GM23248 (cell line): Measurements from ENCODE around the gene ANKRD40. TPM values are rescaled to one million over a fixed set of nuclear protein-coding genes. Genes with fewer than 3 reads are reported as not detected.
A peak's percentile ranks its signal among the peaks of the same experiment; 100 is the strongest.

Source experiments
- DNase-seq: peaks from one replicate; pipeline ENCODE4 v3.0.0-alpha.2; 2015
- H2AFZ ChIP-seq: fragments of 200-600 bp; sonication (generic); 2 replicates; pipeline ENCODE4 v1.6.1; 2016; ENCODE audit warnings: antibody characterized with exemption
- H3F3A ChIP-seq: fragments of 200-600 bp; sonication (generic); 2 replicates; pipeline ENCODE4 v1.6.1; 2016; ENCODE audit warnings: mild to moderate bottlenecking, antibody characterized with exemption, mixed run types; ENCODE audit not compliant: insufficient read depth
- H3K27ac ChIP-seq: fragments of 200-600 bp; sonication (generic); 2 replicates; pipeline ENCODE4 v1.5.1; 2016; ENCODE audit warnings: mild to moderate bottlenecking
- H3K27me3 ChIP-seq: fragments of 200-600 bp; sonication (generic); replicated peaks from 2 replicates; pipeline ENCODE4 v1.6.1; 2016; ENCODE audit warnings: mild to moderate bottlenecking; ENCODE audit not compliant: insufficient read depth
- H3K36me3 ChIP-seq: fragments of 200-600 bp; sonication (generic); 2 replicates; pipeline ENCODE4 v1.6.1; 2016; ENCODE audit warnings: low read depth, mild to moderate bottlenecking
- H3K4me1 ChIP-seq: fragments of 200-600 bp; sonication (generic); 2 replicates; pipeline ENCODE4 v1.6.1; 2016; ENCODE audit warnings: mild to moderate bottlenecking; ENCODE audit not compliant: insufficient read depth
- H3K4me2 ChIP-seq: fragments of 200-600 bp; sonication (generic); one replicate; pipeline ENCODE4 v1.6.1; 2016; ENCODE audit warnings: mild to moderate bottlenecking; ENCODE audit not compliant: unreplicated experiment
- H3K4me3 ChIP-seq: fragments of 200-600 bp; sonication (generic); 2 replicates; pipeline ENCODE4 v1.5.1; 2016; ENCODE audit warnings: mild to moderate bottlenecking
- H3K79me2 ChIP-seq: fragments of 200-600 bp; sonication (generic); 2 replicates; pipeline ENCODE4 v1.6.1; 2016; ENCODE audit warnings: mild to moderate bottlenecking; ENCODE audit not compliant: insufficient read depth
- H3K9ac ChIP-seq: fragments of 200-600 bp; sonication (generic); 2 replicates; pipeline ENCODE4 v1.6.1; 2016; ENCODE audit warnings: mild to moderate bottlenecking
- H3K9me2 ChIP-seq: fragments of 200-600 bp; sonication (generic); 2 replicates; pipeline ENCODE4 v1.6.1; 2016; ENCODE audit warnings: mixed run types, mild to moderate bottlenecking, moderate library complexity; ENCODE audit not compliant: insufficient read depth
- H3K9me3 ChIP-seq: fragments of 200-600 bp; sonication (generic); one replicate; pipeline ENCODE4 v1.6.1; 2017; ENCODE audit warnings: low read depth
- H4K20me1 ChIP-seq: fragments of 200-600 bp; sonication (generic); 2 replicates; pipeline ENCODE4 v1.6.0; 2016; ENCODE audit not compliant: insufficient read depth
- EZH2 ChIP-seq: fragments of 200-600 bp; sonication (generic); IDR thresholded peaks from 2 replicates; pipeline ENCODE4 v1.6.1; 2018; ENCODE audit warnings: antibody characterized with exemption, mild to moderate bottlenecking; ENCODE audit not compliant: insufficient read depth, poor library complexity, severe bottlenecking
- EZH2phosphoT487 ChIP-seq: fragments of 200-600 bp; sonication (generic); IDR thresholded peaks from 2 replicates; pipeline ENCODE4 v1.6.1; 2018; ENCODE audit warnings: antibody characterized with exemption, moderate library complexity, mild to moderate bottlenecking, low read depth; ENCODE audit not compliant: insufficient read depth
- whole genome bisulfite sequencing, 2 experiments: methylation state at CpG; one replicate each; pipeline ENCODE4 v1.1.6; 2015 to 2017; ENCODE audit warnings: low lambda C conversion rate in 2 of 2, low coverage in 1 of 2; ENCODE audit errors: missing lambda C conversion rate in 2 of 2; 5-methylcytosine and 5-hydroxymethylcytosine counted together
- in situ Hi-C: fragments of 300-500 bp; cut with MboI; formaldehyde crosslinking; loops from 2 replicates; pipeline ENCODE4 v1.15.0; 2020
- polyA plus RNA-seq: library from polyadenylated mRNA; unstranded; fragments of >200 nt; fragmentation: Nextera tagmentation; extraction: Ambion mirVana; gene quantifications from 2 replicates; pipeline ENCODE4 v1.2.1, GENCODE V29; 2016
- total RNA-seq: library from RNA; depleted of rRNA; stranded (reverse); fragments of >200 nt; shearing (Covaris generic); gene quantifications from 2 replicates; pipeline ENCODE4 v1.2.3, GENCODE V29; 2014

The ANKRD40 gene
- total and polyA plus RNA-seq, 2 experiments from 2014 or later = 20.2 to 36.5 TPM

GRCh38 chr17:50708050-50709000 lies 611 bp upstream of the ANKRD40 start:
- Histone ChIP-seq H3K27me3 (no peaks in the 10 kb centered on the region), H3K9ac (peak overlapping the region; percentile 93), H2AFZ (peak overlapping the region; percentile 89), H3K27ac (peak overlapping the region; percentile 96), H4K20me1 (no peaks in the 10 kb centered on the region), H3K9me2 (no peaks in the 10 kb centered on the region), H3K4me2 (peak overlapping the region; percentile 95), H3K9me3 (no peaks in the 10 kb centered on the region), H3K4me3 (peak overlapping the region; percentile 84), H3K79me2 (peaks cover 59% of the 10 kb centered on the region), H3K4me1 (peaks cover 23% of the 10 kb centered on the region), H3K36me3 (peaks cover 4% of the 10 kb centered on the region; the same call in 1 of the 2 replicates), H3F3A (peaks cover 22% of the 10 kb centered on the region)
- 7 to 8% methylated on average over 6 of the region's 6 CpGs for WGBS, 2 experiments
- in situ Hi-C loops = no loop called here
- peak; percentile 45 for DNase-seq
- TF ChIP-seq EZH2 (no peak), EZH2phosphoT487 (no peak)

- H3K4me2 ChIP-seq = no peak overlapping the region
- H3K9me3 ChIP-seq = no peaks in the 10 kb centered on the region
- H3K36me3 ChIP-seq = peaks cover 17% of the 10 kb centered on the region
- no peak overlapping the region for H3K27ac ChIP-seq
- no peaks in the 10 kb centered on the region for H4K20me1 ChIP-seq
- H3K9me2 ChIP-seq = no peaks in the 10 kb centered on the region
- 95 to 97% methylated on average over 3 of the region's 3 CpGs for WGBS, 2 experiments
- in situ Hi-C loops = no loop called here
- H3K27me3 ChIP-seq = no peaks in the 10 kb centered on the region
- no peak for DNase-seq
- TF ChIP-seq EZH2 (no peak), EZH2phosphoT487 (no peak)
- peaks cover 29% of the 10 kb centered on the region for H3F3A ChIP-seq
- H2AFZ ChIP-seq = no peak overlapping the region
- no peak overlapping the region for H3K9ac ChIP-seq
- peaks cover 22% of the 10 kb centered on the region for H3K4me1 ChIP-seq
- no peak overlapping the region for H3K4me3 ChIP-seq
- peaks cover 69% of the 10 kb centered on the region for H3K79me2 ChIP-seq
These were observed 4.6 kb downstream of the ANKRD40 start for GRCh38 chr17:50703162-50703561.

DNA sequence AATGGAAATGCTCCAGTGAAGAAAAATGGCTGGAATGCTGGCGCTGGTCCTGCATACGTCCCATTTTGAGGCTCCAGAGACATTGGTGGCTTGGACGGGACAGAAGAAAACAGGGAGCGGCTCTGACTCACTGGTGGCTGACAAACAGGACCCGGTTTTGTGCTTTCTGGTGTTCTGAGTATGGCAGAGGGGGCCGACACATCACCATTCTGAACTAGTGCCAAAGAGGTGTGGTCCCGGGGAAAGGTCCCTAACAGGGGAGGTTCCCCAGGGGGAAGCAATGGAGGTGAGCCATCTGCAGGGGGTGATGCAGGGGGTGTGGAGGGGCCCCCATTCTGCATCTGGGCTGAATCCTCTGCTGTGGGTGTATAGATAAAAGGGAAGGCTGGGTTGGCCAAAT lies 8.3 kb downstream of the ANKRD40 start:
- Histone ChIP-seq H3K4me3 (no peak overlapping the region), H2AFZ (no peak overlapping the region), H3K27ac (peak overlapping the region; percentile 26), H3K9me2 (no peaks in the 10 kb centered on the region), H3K27me3 (no peaks in the 10 kb centered on the region), H3K4me2 (no peak overlapping the region), H3K79me2 (peaks cover 40% of the 10 kb centered on the region), H4K20me1 (no peaks in the 10 kb centered on the region), H3K9me3 (no peaks in the 10 kb centered on the region), H3K4me1 (peaks cover 17% of the 10 kb centered on the region), H3K9ac (peak overlapping the region; percentile 11; the same call in 1 of the 2 replicates), H3F3A (peaks cover 60% of the 10 kb centered on the region), H3K36me3 (peaks cover 45% of the 10 kb centered on the region)
- peak; percentile 52 for DNase-seq
- TF ChIP-seq EZH2 = no peak
- TF ChIP-seq EZH2phosphoT487 = no peak
- in situ Hi-C loops = loop anchor here (5.0 kb wide), 1 partner anchor 152 kb away; the partner anchor contains the start of gene SPATA20
- 53 to 59% methylated on average over 7 of the region's 7 CpGs for WGBS, 2 experiments

DNA sequence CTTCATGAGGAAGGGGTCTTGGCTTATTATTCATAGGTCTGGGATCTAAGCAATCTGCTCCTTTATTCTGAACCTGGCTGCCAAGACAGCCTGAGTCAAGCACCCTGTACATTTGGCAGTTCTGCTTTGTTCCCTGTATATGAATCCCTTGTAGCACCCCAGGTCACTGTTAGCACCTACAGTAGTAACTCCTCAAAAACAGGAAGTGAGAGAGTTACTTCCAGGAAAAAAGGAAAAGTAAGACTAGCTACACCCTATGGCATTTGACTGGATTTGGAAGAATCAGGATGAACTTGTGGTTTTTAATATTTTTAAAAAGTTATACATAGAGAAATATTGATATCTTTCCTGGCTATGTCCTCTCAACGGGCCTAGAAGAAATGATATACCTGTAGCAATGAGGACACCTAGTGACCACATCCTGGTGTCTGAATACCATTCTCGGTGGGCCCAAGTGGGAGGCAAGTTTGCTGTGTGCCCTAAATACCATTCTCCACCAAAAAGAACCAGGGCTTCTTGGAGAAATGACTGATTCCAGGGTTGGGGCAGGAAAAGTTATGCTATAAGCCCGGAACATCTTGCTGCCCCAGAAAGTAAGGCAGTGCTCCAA lies 9.9 kb downstream of the ANKRD40 start:
- H3K79me2 ChIP-seq = peaks cover 24% of the 10 kb centered on the region
- no peaks in the 10 kb centered on the region for H3K9me2 ChIP-seq
- no peaks in the 10 kb centered on the region for H4K20me1 ChIP-seq
- H3K27me3 ChIP-seq = no peaks in the 10 kb centered on the region
- in situ Hi-C loops = loop anchor here (5.0 kb wide), 1 partner anchor 150 kb away; the partner anchor contains the start of gene SPATA20
- WGBS, 2 experiments = 30 to 34% methylated on average over 3 of the region's 3 CpGs
- peaks cover 77% of the 10 kb centered on the region for H3F3A ChIP-seq
- no peak overlapping the region for H2AFZ ChIP-seq
- H3K4me3 ChIP-seq = no peak overlapping the region
- no peaks in the 10 kb centered on the region for H3K9me3 ChIP-seq
- H3K4me1 ChIP-seq = peaks cover 34% of the 10 kb centered on the region
- no peak overlapping the region for H3K9ac ChIP-seq
- no peak for TF ChIP-seq EZH2
- TF ChIP-seq EZH2phosphoT487 = no peak
- DNase-seq = no peak
- H3K27ac ChIP-seq = no peak overlapping the region
- peaks cover 39% of the 10 kb centered on the region for H3K36me3 ChIP-seq
- H3K4me2 ChIP-seq = no peak overlapping the region
